ENCODE data around the gene PPP2R2B.

DNA sequence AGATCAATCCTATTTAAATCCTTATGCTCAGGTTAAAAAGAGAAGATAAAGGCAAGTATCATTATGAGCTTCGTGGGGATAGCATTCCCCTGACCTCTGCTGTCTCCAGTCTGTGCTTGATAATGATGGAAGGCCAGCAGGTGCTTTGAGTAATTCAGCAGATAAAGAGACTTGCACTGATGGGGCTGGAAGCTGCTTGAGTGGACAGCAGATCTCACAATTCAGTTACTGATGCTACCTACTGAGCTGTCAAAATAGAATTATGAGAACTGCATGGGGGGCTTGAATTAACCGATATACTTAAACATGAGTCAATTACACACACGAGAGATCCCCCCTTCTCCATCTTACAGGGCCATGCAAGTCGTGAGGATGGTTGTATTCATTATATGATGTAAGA, 254.9 kb downstream of the PPP2R2B start:
- TF ChIP-seq, protein P1, sequence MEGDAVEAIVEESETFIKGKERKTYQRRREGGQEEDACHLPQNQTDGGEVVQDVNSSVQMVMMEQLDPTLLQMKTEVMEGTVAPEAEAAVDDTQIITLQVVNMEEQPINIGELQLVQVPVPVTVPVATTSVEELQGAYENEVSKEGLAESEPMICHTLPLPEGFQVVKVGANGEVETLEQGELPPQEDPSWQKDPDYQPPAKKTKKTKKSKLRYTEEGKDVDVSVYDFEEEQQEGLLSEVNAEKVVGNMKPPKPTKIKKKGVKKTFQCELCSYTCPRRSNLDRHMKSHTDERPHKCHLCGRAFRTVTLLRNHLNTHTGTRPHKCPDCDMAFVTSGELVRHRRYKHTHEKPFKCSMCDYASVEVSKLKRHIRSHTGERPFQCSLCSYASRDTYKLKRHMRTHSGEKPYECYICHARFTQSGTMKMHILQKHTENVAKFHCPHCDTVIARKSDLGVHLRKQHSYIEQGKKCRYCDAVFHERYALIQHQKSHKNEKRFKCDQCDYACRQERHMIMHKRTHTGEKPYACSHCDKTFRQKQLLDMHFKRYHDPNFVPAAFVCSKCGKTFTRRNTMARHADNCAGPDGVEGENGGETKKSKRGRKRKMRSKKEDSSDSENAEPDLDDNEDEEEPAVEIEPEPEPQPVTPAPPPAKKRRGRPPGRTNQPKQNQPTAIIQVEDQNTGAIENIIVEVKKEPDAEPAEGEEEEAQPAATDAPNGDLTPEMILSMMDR (conservative IDR thresholded peaks at IDR 0.05; ENCODE audit: low read depth, low read length), result no peak
- TF ChIP-seq EZH2 (IDR thresholded peaks at IDR 0.05; ENCODE audit: borderline replicate concordance, low read depth, low read length, poor library complexity, severe bottlenecking), result no peak
